IMR-90 (cell line): ENCODE data around the gene PTPRG. TPM values are rescaled to one million over a fixed set of nuclear protein-coding genes. Genes with fewer than 3 reads are reported as not detected.

Experiments
- ATAC-seq: fragments of 200-7000 bp; cut with Tn5 transposase; 2 replicates; pipeline ENCODE4 v1.9.1; 2020; ENCODE audit warnings: low read depth, mild to moderate bottlenecking, moderate library complexity
- BruUV-seq: library from RNA; stranded (reverse); fragments of 400-500 nt; replicated peaks from 2 replicates; lab custom pipeline; 2021; lab: Mats Ljungman, UMichigan
- CTCF ChIA-PET: fragments of 300-600 bp; formaldehyde crosslinking; extraction: SDS; loops from one replicate; lab custom pipeline; 2021; ENCODE audit warnings: antibody characterized with exemption; lab: Yijun Ruan, JAX
- POLR2A ChIA-PET: fragments of 300-600 bp; sonication (Branson Sonifier 250); formaldehyde crosslinking; loops from one replicate; lab custom pipeline; 2022; ENCODE audit warnings: antibody characterized with exemption; ENCODE audit not compliant: unreplicated experiment; lab: Charles Lee
- DNase-seq: peaks from one replicate; pipeline ENCODE4 v3.0.0; 2013
- H2AFZ ChIP-seq: replicated peaks from 2 replicates; pipeline ENCODE3; 2013; ENCODE audit warnings: low read length, mild to moderate bottlenecking; ENCODE audit not compliant: poor library complexity
- H2AK5ac ChIP-seq: 2 replicates; pipeline ENCODE4 v1.6.1; 2013; ENCODE audit warnings: low read depth, low read length, inconsistent platforms
- H2AK9ac ChIP-seq: replicated peaks from 2 replicates; pipeline ENCODE3; 2013; ENCODE audit warnings: mild to moderate bottlenecking, low read depth, low read length, moderate library complexity; ENCODE audit not compliant: poor library complexity
- H2BK120ac ChIP-seq: 2 replicates; pipeline ENCODE4 v1.6.1; 2013; ENCODE audit warnings: low read depth, low read length, inconsistent platforms
- H2BK15ac ChIP-seq: 3 replicates; pipeline ENCODE4 v1.6.1; 2013; ENCODE audit warnings: low read depth, low read length, inconsistent platforms
- H2BK20ac ChIP-seq: 2 replicates; pipeline ENCODE4 v1.6.1; 2013; ENCODE audit warnings: low read depth, mild to moderate bottlenecking, inconsistent platforms, low read length, moderate library complexity
- H2BK5ac ChIP-seq: 2 replicates; pipeline ENCODE4 v1.6.1; 2013; ENCODE audit warnings: mild to moderate bottlenecking, low read depth, low read length, inconsistent platforms; ENCODE audit not compliant: poor library complexity, severe bottlenecking
- H3K14ac ChIP-seq: replicated peaks from 2 replicates; pipeline ENCODE4 v1.6.1; 2013; ENCODE audit warnings: low read depth, low read length, inconsistent platforms
- H3K18ac ChIP-seq: 2 replicates; pipeline ENCODE4 v1.6.1; 2013; ENCODE audit warnings: low read depth, low read length, control low read depth
- H3K23ac ChIP-seq: 2 replicates; pipeline ENCODE4 v1.6.1; 2013; ENCODE audit warnings: low read depth, low read length, inconsistent platforms
- H3K27ac ChIP-seq: 2 replicates; pipeline ENCODE4 v1.5.1; 2013; ENCODE audit warnings: mild to moderate bottlenecking, control low read depth, low read length; ENCODE audit not compliant: insufficient read depth
- H3K27me3 ChIP-seq: 2 replicates; pipeline ENCODE4 v1.6.1; 2013; ENCODE audit warnings: low read length; ENCODE audit not compliant: control insufficient read depth, insufficient read depth
- H3K36me3 ChIP-seq: 2 replicates; pipeline ENCODE4 v1.6.1; 2013; ENCODE audit warnings: low read length, mixed read lengths; ENCODE audit not compliant: control insufficient read depth, insufficient read depth
- H3K4ac ChIP-seq: 2 replicates; pipeline ENCODE4 v1.6.1; 2013; ENCODE audit warnings: low read depth, low read length, inconsistent platforms
- H3K4me1 ChIP-seq: 2 replicates; pipeline ENCODE4 v1.6.1; 2013; ENCODE audit warnings: low read length, mixed read lengths; ENCODE audit not compliant: control insufficient read depth, insufficient read depth
- H3K4me2 ChIP-seq: 2 replicates; pipeline ENCODE4 v1.6.1; 2013; ENCODE audit warnings: low read depth, mild to moderate bottlenecking, control low read depth, low read length, moderate library complexity
- H3K4me3 ChIP-seq: 2 replicates; pipeline ENCODE4 v1.5.1; 2013; ENCODE audit warnings: low read depth, mild to moderate bottlenecking, control low read depth, low read length, moderate library complexity; ENCODE audit not compliant: insufficient read depth
- H3K56ac ChIP-seq: 2 replicates; pipeline ENCODE4 v1.6.1; 2013; ENCODE audit warnings: low read length, inconsistent platforms; ENCODE audit not compliant: insufficient read depth; ENCODE audit errors: extremely low read depth
- H3K79me1 ChIP-seq, 2 experiments: 2 replicates each; pipeline ENCODE4 v1.6.1; 2013; ENCODE audit warnings: low read length in 2 of 2, inconsistent platforms in 1 of 2, low read depth in 1 of 2
- H3K9ac ChIP-seq: 2 replicates; pipeline ENCODE4 v1.6.1; 2013; ENCODE audit warnings: low read depth, low read length, control low read depth
- H3K9me1 ChIP-seq: 2 replicates; pipeline ENCODE4 v1.6.1; 2013; ENCODE audit warnings: low read length, inconsistent platforms; ENCODE audit not compliant: insufficient read depth
- H3K9me3 ChIP-seq: 2 replicates; pipeline ENCODE4 v1.6.1; 2013; ENCODE audit warnings: low read length; ENCODE audit not compliant: control insufficient read depth, insufficient read depth
- H4K20me1 ChIP-seq: 2 replicates; pipeline ENCODE4 v1.6.1; 2013; ENCODE audit warnings: low read length, inconsistent platforms; ENCODE audit not compliant: insufficient read depth
- H4K5ac ChIP-seq: 2 replicates; pipeline ENCODE4 v1.6.1; 2013; ENCODE audit warnings: mild to moderate bottlenecking, low read depth, low read length, control low read depth
- H4K8ac ChIP-seq, 2 experiments: 2 replicates each; pipeline ENCODE4 v1.6.1; 2013; ENCODE audit warnings: low read depth in 2 of 2, low read length in 2 of 2, control low read depth in 1 of 2, inconsistent platforms in 1 of 2
- H4K91ac ChIP-seq: 2 replicates; pipeline ENCODE4 v1.6.1; 2013; ENCODE audit warnings: low read depth, low read length, inconsistent platforms; ENCODE audit not compliant: insufficient read depth
- CHD1 ChIP-seq: IDR thresholded peaks from 2 replicates; pipeline ENCODE4 v1.6.1; 2012; ENCODE audit warnings: low read depth, low read length, improper control_type of control experiment
- MAZ ChIP-seq: IDR thresholded peaks from 2 replicates; pipeline ENCODE4 v1.6.1; 2012; ENCODE audit warnings: low read depth, mild to moderate bottlenecking, low read length, improper control_type of control experiment, moderate library complexity, borderline replicate concordance
- WGBS, 2 experiments: methylation state at CpG; one replicate each; pipeline versions ENCODE4 v1.1.5 to v1.1.7; 2013; ENCODE audit warnings: missing lambda C conversion rate in 2 of 2; ENCODE audit not compliant: insufficient read length in 1 of 2; ENCODE audit errors: extremely low coverage in 2 of 2; 5-methylcytosine and 5-hydroxymethylcytosine counted together
- dilution Hi-C: fragments of 300-500 bp; cut with HindIII; formaldehyde crosslinking; loops from one replicate; pipeline ENCODE4 v1.14.3; 2018; ENCODE audit warnings: low sequenced_read_pairs; ENCODE audit not compliant: unreplicated experiment
- in situ Hi-C: fragments of 300-500 bp; cut with MboI; formaldehyde crosslinking; loops from 3 replicates; pipeline ENCODE4 v1.14.3; 2019; ENCODE audit warnings: low sequenced_read_pairs, inconsistent platforms, mixed read lengths
- intact Hi-C: fragments of 100-400 bp; cut with micrococcal nuclease; formaldehyde crosslinking; loops from 2 replicates; pipeline ENCODE4 v1.10.0; 2022
- polyA plus RNA-seq, 3 experiments: library from polyadenylated mRNA; depleted of rRNA; stranded (reverse); fragments of >200 nt; gene quantifications; 2 replicates each; pipeline ENCODE4 v1.2.3, GENCODE V29; 2012; ENCODE audit warnings: low replicate concordance in 1 of 3
- total RNA-seq: library from RNA; depleted of rRNA; stranded (reverse); fragments of >200 nt; gene quantifications from 2 replicates; pipeline ENCODE4 v1.2.3, GENCODE V29; 2012
- TF ChIP-seq, protein P1 (sequence below): conservative IDR thresholded peaks from 2 replicates; pipeline ENCODE4 v1.5.1; 2012; ENCODE audit warnings: mild to moderate bottlenecking, low read depth, low read length, improper control_type of control experiment

The PTPRG gene
- total and polyA plus RNA-seq, 2 of the 4 experiments (the other 2 are of a cell fraction) = 7.7 to 31.0 TPM

DNA sequence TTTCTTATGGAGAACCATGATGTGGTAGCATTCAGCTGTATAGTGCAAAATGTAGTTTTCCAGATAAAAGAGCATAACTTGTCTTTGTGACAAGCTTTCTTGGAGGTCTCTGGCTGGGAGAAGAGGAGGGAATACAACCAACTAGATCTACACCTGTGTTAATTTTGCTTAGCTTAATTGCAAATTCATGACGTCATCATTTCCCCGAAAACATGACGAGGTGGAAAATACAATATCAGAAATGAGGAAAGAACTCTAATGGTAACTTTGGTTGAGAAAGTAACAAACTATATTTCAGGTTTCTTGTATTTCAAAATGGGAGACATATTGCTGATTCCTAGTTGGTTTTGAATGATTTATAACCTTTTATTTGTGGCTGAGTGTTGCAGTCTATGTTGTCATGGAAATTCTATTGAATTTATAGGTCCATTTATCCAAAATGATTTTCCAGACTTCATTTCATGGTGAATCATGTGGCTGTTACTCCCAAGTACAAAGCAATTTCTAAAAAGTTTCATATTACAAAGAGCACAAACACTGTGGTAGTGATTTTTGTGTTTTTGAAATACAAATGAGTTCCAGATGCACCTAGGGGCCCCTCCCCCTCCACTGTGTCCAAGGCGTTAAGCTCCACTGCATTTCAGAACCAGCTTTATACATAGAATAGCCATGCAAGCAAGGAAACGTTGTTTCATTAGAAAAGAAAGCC is 504.8 kb downstream of the PTPRG start:
- H2BK120ac ChIP-seq = no peak overlapping the region
- H3K4me3 ChIP-seq = no peak overlapping the region
- TF ChIP-seq CHD1 (no peak), MAZ (no peak)
- TF ChIP-seq, protein P1, sequence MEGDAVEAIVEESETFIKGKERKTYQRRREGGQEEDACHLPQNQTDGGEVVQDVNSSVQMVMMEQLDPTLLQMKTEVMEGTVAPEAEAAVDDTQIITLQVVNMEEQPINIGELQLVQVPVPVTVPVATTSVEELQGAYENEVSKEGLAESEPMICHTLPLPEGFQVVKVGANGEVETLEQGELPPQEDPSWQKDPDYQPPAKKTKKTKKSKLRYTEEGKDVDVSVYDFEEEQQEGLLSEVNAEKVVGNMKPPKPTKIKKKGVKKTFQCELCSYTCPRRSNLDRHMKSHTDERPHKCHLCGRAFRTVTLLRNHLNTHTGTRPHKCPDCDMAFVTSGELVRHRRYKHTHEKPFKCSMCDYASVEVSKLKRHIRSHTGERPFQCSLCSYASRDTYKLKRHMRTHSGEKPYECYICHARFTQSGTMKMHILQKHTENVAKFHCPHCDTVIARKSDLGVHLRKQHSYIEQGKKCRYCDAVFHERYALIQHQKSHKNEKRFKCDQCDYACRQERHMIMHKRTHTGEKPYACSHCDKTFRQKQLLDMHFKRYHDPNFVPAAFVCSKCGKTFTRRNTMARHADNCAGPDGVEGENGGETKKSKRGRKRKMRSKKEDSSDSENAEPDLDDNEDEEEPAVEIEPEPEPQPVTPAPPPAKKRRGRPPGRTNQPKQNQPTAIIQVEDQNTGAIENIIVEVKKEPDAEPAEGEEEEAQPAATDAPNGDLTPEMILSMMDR = no peak
- no peak overlapping the region for H2BK5ac ChIP-seq
- in situ Hi-C loops = no loop called here
- no peaks in the 10 kb centered on the region; the same call in 1 of the 2 replicates for H4K20me1 ChIP-seq
- H3K36me3 ChIP-seq = no peaks in the 10 kb centered on the region
- H4K5ac ChIP-seq = no peak overlapping the region
- H3K56ac ChIP-seq = no peak overlapping the region
- DNase-seq = peak; percentile 10
- no peak overlapping the region for H4K8ac ChIP-seq
- H3K79me1 ChIP-seq = peaks cover 8 to 10% of the 10 kb centered on the region in 2 experiments; a peak in 3 of 4 replicates
- no peak overlapping the region for H4K91ac ChIP-seq
- H2BK20ac ChIP-seq = no peak overlapping the region
- no peak overlapping the region for H2AFZ ChIP-seq
- no peak overlapping the region for H3K4me2 ChIP-seq
- H3K27me3 ChIP-seq = no peaks in the 10 kb centered on the region
- H3K18ac ChIP-seq = no peak overlapping the region
- H2AK5ac ChIP-seq = no peak overlapping the region
- CTCF ChIA-PET = no interaction called here
- dilution Hi-C loops = no loop called here
- H3K9me1 ChIP-seq = no peaks in the 10 kb centered on the region; the same call in 1 of the 2 replicates
- ATAC-seq = no peak
- no peak overlapping the region for H2AK9ac ChIP-seq
- H2BK15ac ChIP-seq = no peak overlapping the region
- no CpG with 5 or more reads among the region's 5 CpGs for WGBS, 2 experiments
- POLR2A ChIA-PET = no interaction called here
- H3K23ac ChIP-seq = no peak overlapping the region
- intact Hi-C loops = no loop called here
- no peak overlapping the region for H3K14ac ChIP-seq
- no peak overlapping the region for H3K27ac ChIP-seq
- H3K4ac ChIP-seq = no peak overlapping the region
- H3K4me1 ChIP-seq = no peaks in the 10 kb centered on the region
- H3K9ac ChIP-seq = no peak overlapping the region
- BruUV-seq = no TSS peak
- no peaks in the 10 kb centered on the region for H3K9me3 ChIP-seq
